ENCODE results near the gene GSTM3.
"Not testable (repeated sequence)": the region's sequence is repeated elsewhere in the genome, so short reads cannot be mapped to it uniquely, and the experiment has no call there.

GSTM3 gene

GRCh38 chr1:109769330-109770078, 28.7 kb upstream of the GSTM3 start:
- DNase-seq (ENCODE audit: low read depth) = no peak
- TF ChIP-seq CTCF (IDR thresholded peaks at IDR 0.05; ENCODE audit: control insufficient read depth, extremely low read depth, insufficient read depth) = no peak
- no peak overlapping the region for H3K4me3 ChIP-seq (ENCODE audit: low read depth, low read length)

DNA sequence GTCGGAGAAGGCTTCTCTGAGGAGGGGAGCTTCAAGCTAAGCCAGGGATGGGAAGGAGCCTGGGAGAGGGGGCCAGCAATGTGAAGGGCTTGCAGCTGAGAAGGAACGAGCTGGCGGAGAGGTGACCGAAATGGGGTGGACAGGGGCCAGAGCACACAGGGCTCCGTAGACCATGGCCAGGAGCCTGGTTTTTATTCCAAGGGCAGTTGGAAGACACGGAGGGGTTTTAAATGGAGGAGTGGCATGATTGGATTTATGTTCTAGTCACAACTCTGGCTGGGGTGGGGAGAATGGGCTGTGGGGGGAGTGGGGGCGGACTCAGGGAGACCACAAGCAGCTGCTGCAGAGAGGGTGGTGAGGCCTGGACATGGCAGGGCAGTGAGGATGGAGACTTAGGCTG, 28.0 kb upstream of the GSTM3 start:
- no peak for TF ChIP-seq CTCF (IDR thresholded peaks at IDR 0.05; ENCODE audit: control insufficient read depth, extremely low read depth, insufficient read depth)
- no peak overlapping the region for H3K4me3 ChIP-seq (ENCODE audit: low read depth, low read length)

DNA sequence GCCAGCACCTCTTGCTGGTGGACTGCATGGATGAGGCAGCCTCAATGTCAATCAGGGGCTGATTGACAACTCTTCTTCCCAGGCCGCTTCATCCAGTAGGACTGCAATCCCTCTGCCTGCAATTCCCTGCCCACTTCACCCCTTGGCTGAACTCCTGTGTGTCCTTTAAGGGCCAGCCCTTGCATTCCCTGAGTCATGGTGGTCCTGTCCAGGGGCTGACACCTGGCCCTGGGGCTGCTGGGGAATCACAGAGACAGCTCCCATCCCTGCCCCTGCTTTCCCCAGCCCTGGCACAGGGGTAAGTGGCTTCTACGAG, 27.5 kb upstream of the GSTM3 start:
- no peak for TF ChIP-seq CTCF (IDR thresholded peaks at IDR 0.05; ENCODE audit: control insufficient read depth, extremely low read depth, insufficient read depth)
- no peak overlapping the region for H3K4me3 ChIP-seq (ENCODE audit: low read depth, low read length)
- no peak for DNase-seq (ENCODE audit: low read depth)

More for the DNA sequence above, 28.0 kb upstream of the GSTM3 start:
- DNase-seq (ENCODE audit: low read depth) = no peak

- TF ChIP-seq CTCF (IDR thresholded peaks at IDR 0.05; ENCODE audit: control insufficient read depth, extremely low read depth, insufficient read depth) = no peak
- DNase-seq (ENCODE audit: low read depth) = no peak
- H3K4me3 ChIP-seq (ENCODE audit: low read depth, low read length) = no peak overlapping the region
Measured at GRCh38 chr1:109767637-109768334, 26.9 kb upstream of the GSTM3 start.

GRCh38 chr1:109766991-109767636, 26.3 kb upstream of the GSTM3 start:
- DNase-seq (ENCODE audit: low read depth); H3K4me3 ChIP-seq (ENCODE audit: low read depth, low read length): not testable (repeated sequence)

DNA sequence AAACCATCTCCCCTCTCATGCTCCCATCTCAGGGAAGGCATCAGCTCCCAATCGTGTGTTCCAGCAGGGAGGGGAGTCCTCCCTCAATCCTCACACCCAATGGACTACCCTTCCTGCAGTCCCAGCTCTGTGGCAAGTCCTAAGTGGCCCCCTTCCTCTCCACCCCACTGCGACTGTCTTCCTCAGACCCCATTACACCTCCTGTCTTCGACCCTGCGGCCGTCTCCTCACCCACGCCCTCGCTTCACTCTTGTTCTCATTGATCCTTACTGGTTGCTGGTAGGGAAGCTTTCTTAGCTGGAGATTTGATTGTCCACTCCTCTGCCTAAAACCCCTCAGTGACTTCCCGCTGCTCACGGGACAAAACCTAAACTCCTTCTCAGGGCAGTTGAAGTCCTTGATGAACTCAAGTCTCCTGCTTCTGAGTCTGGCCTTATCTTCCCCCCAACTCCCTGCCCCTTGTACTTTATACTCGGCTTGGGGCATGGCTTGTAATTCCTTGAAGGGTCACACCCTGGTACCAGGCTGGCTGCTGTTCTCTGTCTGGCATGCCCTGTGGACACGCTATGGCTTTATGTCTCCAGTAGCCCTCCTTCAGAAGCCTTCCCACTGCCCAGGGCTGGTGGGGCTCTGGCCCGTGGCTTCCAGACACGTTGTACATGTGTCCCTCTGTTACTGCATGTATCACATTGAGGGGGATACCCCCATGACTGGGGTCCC, 25.2 kb upstream of the GSTM3 start:
- no peak for DNase-seq (ENCODE audit: low read depth)
- H3K4me3 ChIP-seq (ENCODE audit: low read depth, low read length) = no peak overlapping the region
- TF ChIP-seq CTCF (IDR thresholded peaks at IDR 0.05; ENCODE audit: control insufficient read depth, extremely low read depth, insufficient read depth) = no peak

DNA sequence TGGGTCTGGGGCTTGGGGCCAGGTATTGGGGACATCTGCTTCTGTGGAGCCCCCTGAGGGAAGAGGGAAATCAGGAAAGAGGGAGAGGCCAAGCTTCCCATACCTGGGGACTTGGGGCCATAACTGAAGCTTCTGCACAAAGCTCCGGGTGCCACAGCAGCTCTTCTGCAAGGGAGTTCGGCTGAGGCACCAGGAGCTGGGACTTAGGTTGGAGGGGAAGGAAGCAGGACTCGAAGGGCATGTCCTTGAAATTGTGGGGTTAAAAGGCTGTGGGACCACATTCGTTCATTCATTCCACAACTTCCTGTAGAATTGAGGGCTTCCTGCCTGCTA, 24.6 kb upstream of the GSTM3 start:
- H3K4me3 ChIP-seq (ENCODE audit: low read depth, low read length) = no peak overlapping the region
- TF ChIP-seq CTCF (IDR thresholded peaks at IDR 0.05; ENCODE audit: control insufficient read depth, extremely low read depth, insufficient read depth) = no peak
- no peak for DNase-seq (ENCODE audit: low read depth)
